WERI-Rb-1 (cell line): ENCODE measurements around the gene ARHGEF19.

ENCODE experiments used
- DNase-seq: peaks from one replicate; pipeline ENCODE4 v3.0.0-alpha.2; 2020
- H3K27ac ChIP-seq: fragments of 250-450 bp; sonication (Bioruptor Pico); 2 replicates; pipeline ENCODE4 v1.5.1; 2020; ENCODE audit warnings: mild to moderate bottlenecking, moderate library complexity
- H3K27me3 ChIP-seq: fragments of 250-450 bp; sonication (Bioruptor Pico); 2 replicates; pipeline ENCODE4 v1.5.1; 2021; ENCODE audit warnings: mild to moderate bottlenecking, low read depth, moderate library complexity; ENCODE audit not compliant: insufficient read depth, severe bottlenecking
- H3K36me3 ChIP-seq: fragments of 250-450 bp; sonication (Bioruptor Pico); 2 replicates; pipeline ENCODE4 v1.5.1; 2020; ENCODE audit warnings: mild to moderate bottlenecking, moderate library complexity
- H3K4me3 ChIP-seq: 2 replicates; pipeline ENCODE4 v1.5.1; 2011; ENCODE audit warnings: low read depth, mild to moderate bottlenecking, control low read depth, low read length
- H3K9me3 ChIP-seq: fragments of 250-450 bp; sonication (Bioruptor Pico); 2 replicates; pipeline ENCODE4 v1.5.1; 2021; ENCODE audit warnings: mild to moderate bottlenecking, moderate library complexity; ENCODE audit not compliant: severe bottlenecking
- CTCF ChIP-seq: IDR thresholded peaks from 2 replicates; pipeline ENCODE4 v1.5.1; 2011; ENCODE audit warnings: low read depth, mild to moderate bottlenecking, control low read depth, inconsistent platforms, low read length

Gene ARHGEF19

GRCh38 chr1:16181887-16182719, 30.3 kb downstream of the ARHGEF19 start:
- Histone ChIP-seq H3K4me3 (no peak overlapping the region), H3K9me3 (no peaks in the 10 kb centered on the region), H3K36me3 (no peaks in the 10 kb centered on the region), H3K27ac (no peak overlapping the region), H3K27me3 (no peaks in the 10 kb centered on the region)
- no peak for TF ChIP-seq CTCF
- DNase-seq: no peak

GRCh38 chr1:16180291-16180824, 32.1 kb downstream of the ARHGEF19 start:
- TF ChIP-seq CTCF: no peak
- no peak for DNase-seq
- no peaks in the 10 kb centered on the region for H3K27me3 ChIP-seq
- no peaks in the 10 kb centered on the region for H3K9me3 ChIP-seq
- H3K4me3 ChIP-seq: no peak overlapping the region
- no peaks in the 10 kb centered on the region for H3K36me3 ChIP-seq
- no peak overlapping the region for H3K27ac ChIP-seq

DNA sequence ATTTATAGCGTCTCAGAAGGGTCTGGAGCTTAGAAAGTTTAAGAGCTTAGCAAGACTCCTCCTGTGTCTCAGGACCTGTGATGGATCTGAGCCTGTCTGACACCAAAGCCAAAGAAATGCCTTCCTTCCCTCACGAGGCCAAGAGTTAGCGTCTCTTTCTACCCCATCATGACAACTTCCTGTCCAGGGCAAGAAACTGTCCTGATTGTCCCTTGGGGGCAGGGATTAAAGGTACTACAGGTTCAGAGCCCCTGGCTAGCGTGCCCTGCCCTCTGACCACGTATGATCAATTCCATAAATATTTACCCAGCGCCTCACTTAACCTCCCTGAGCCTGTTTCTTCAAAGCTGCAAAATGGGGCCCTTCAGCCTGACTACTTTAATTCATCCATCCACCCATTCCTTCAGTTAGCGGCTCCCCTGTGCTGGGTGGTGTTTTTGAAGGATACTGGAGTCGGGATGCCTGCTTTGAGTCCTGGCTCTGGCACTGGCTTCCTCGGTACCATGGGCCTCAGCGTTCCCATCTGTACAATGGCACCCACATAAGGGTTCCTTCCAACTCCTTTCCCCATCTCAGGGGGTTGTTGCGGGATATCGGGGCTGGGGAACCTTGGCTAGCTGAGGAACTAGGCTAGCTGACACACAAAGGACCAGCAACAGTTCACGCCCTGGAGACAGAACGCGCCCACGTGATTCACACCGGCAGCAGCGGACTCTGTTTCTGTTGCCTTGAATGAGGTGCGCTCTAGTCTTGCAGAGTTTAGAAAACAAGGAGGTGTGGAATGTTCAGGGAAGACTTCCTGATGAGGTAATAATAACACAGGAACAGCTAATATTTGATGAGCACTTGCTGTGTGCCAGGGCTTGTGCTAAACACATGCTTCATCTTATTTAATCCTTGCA, 33.6 kb downstream of the ARHGEF19 start:
- TF ChIP-seq CTCF: no peak
- Histone ChIP-seq H3K27me3 (no peaks in the 10 kb centered on the region), H3K9me3 (no peaks in the 10 kb centered on the region), H3K4me3 (no peak overlapping the region), H3K36me3 (no peaks in the 10 kb centered on the region), H3K27ac (no peak overlapping the region)
- no peak for DNase-seq

DNA sequence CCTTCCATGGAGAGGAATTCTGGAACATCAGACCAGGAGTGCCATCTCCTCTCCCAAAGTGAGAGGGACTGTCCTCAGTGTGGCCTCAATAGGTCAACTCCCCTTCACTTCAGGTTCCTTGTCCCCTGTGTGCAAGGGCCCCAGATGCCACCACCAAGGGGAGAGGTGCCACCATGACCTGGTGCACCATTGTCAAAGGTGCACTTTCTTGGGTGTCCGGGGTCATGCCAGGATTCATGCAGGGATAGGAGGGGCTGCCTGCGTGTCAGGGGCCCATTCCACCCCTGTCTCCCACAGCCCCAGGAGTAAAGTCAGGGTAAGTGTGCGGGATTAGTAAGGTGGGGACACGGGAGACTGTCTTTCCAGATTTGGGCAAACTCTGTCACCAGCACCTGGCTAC, 35.1 kb downstream of the ARHGEF19 start:
- DNase-seq: no peak
- H3K4me3 ChIP-seq: no peak overlapping the region

DNA sequence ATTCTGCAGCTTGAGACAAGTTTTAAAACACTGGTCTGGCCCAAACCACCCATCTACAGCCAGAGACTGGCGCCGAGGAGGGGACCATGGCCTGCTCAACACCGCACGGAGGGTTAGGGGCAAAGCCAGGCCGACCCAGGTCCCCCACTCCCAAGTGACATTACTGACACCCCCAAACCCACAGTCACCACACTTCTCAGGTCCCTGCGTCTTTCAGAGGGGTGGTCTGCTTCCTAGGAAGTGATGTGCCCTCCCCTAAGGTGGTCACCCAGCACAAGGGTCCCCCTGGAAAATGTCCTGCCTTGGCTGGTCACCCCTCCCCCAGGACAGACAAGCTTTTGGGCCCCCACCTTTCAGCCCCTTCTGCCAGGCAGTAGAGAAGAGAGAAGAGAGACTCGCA, 35.8 kb downstream of the ARHGEF19 start:
- no peaks in the 10 kb centered on the region for H3K9me3 ChIP-seq
- no peaks in the 10 kb centered on the region for H3K27me3 ChIP-seq
- H3K4me3 ChIP-seq: no peak overlapping the region
- no peak for DNase-seq
- H3K36me3 ChIP-seq: no peaks in the 10 kb centered on the region
- H3K27ac ChIP-seq: no peak overlapping the region
- TF ChIP-seq CTCF: no peak

More for the DNA sequence above, 35.1 kb downstream of the ARHGEF19 start:
- no peaks in the 10 kb centered on the region for H3K27me3 ChIP-seq
- no peaks in the 10 kb centered on the region for H3K36me3 ChIP-seq
- TF ChIP-seq CTCF: no peak
- no peak overlapping the region for H3K27ac ChIP-seq
- no peaks in the 10 kb centered on the region for H3K9me3 ChIP-seq
